Astrocyte (in vitro differentiated cells and primary cell): ENCODE results near the gene APBA2. TPM values are rescaled to one million over a fixed set of nuclear protein-coding genes. Genes with fewer than 3 reads are reported as not detected.

ENCODE experiments used
- DNase-seq: peaks from one replicate; pipeline ENCODE4 v3.0.0-alpha.2; 2010; ENCODE audit warnings: low read depth
- FAIRE-seq: peaks from 2 replicates; lab custom pipeline; 2011; peaks lifted over from hg19 to GRCh38; lab: Jason Lieb, UNC
- H2AFZ ChIP-seq: 2 replicates; pipeline ENCODE4 v1.6.0; 2012; ENCODE audit warnings: low read depth, low read length, inconsistent platforms
- H3K27ac ChIP-seq: 2 replicates; pipeline ENCODE4 v1.5.1; 2011; ENCODE audit warnings: low read depth, low read length, inconsistent platforms
- H3K27me3 ChIP-seq: 2 replicates; pipeline ENCODE4 v1.6.0; 2011; ENCODE audit warnings: low read length, inconsistent platforms; ENCODE audit not compliant: insufficient read depth
- H3K36me3 ChIP-seq: 2 replicates; pipeline ENCODE4 v1.5.1; 2011; ENCODE audit warnings: low read length, inconsistent platforms; ENCODE audit not compliant: insufficient read depth
- H3K4me1 ChIP-seq: 2 replicates; pipeline ENCODE4 v1.5.1; 2011; ENCODE audit warnings: low read length, inconsistent platforms; ENCODE audit not compliant: insufficient read depth
- H3K4me2 ChIP-seq: 2 replicates; pipeline ENCODE4 v1.6.0; 2012; ENCODE audit warnings: low read length, inconsistent platforms
- H3K4me3 ChIP-seq: 2 replicates; pipeline ENCODE4 v1.5.1; 2011; ENCODE audit warnings: low read depth, mild to moderate bottlenecking, low read length, inconsistent platforms; ENCODE audit not compliant: insufficient read depth
- H3K79me2 ChIP-seq: 2 replicates; pipeline ENCODE4 v1.6.0; 2012; ENCODE audit warnings: mild to moderate bottlenecking, low read length, inconsistent platforms; ENCODE audit not compliant: insufficient read depth
- H3K9ac ChIP-seq: 2 replicates; pipeline ENCODE4 v1.6.0; 2012; ENCODE audit warnings: mild to moderate bottlenecking, low read length, inconsistent platforms
- H3K9me3 ChIP-seq: 2 replicates; pipeline ENCODE4 v1.5.1; 2012; ENCODE audit warnings: low read depth, mild to moderate bottlenecking, low read length, inconsistent platforms; ENCODE audit not compliant: insufficient read depth
- H4K20me1 ChIP-seq: 2 replicates; pipeline ENCODE4 v1.6.0; 2012; ENCODE audit warnings: low read length, inconsistent platforms; ENCODE audit not compliant: insufficient read depth
- H3K27ac Mint-ChIP-seq: one replicate; pipeline ENCODE4 v1.8.0; 2021; ENCODE audit warnings: mild to moderate bottlenecking, mixed read lengths; ENCODE audit not compliant: unreplicated experiment
- H3K27me3 Mint-ChIP-seq: one replicate; pipeline ENCODE4 v1.8.0; 2021; ENCODE audit warnings: low read depth, mixed read lengths; ENCODE audit not compliant: unreplicated experiment
- H3K36me3 Mint-ChIP-seq: one replicate; pipeline ENCODE4 v1.8.0; 2021; ENCODE audit warnings: low read depth, mixed read lengths; ENCODE audit not compliant: unreplicated experiment
- H3K4me1 Mint-ChIP-seq: one replicate; pipeline ENCODE4 v1.8.0; 2021; ENCODE audit warnings: low read depth, mixed read lengths; ENCODE audit not compliant: unreplicated experiment
- H3K4me3 Mint-ChIP-seq: one replicate; pipeline ENCODE4 v1.8.0; 2021; ENCODE audit warnings: mild to moderate bottlenecking, moderate library complexity, mixed read lengths; ENCODE audit not compliant: unreplicated experiment
- H3K9me3 Mint-ChIP-seq: one replicate; pipeline ENCODE4 v1.8.0; 2021; ENCODE audit warnings: mild to moderate bottlenecking, mixed read lengths; ENCODE audit not compliant: unreplicated experiment
- EZH2 ChIP-seq: IDR thresholded peaks from 2 replicates; pipeline ENCODE4 v1.6.1; 2012; ENCODE audit warnings: mild to moderate bottlenecking, low read length, inconsistent platforms; ENCODE audit not compliant: insufficient read depth
- total RNA-seq: library from RNA; stranded (reverse); gene quantifications from 2 replicates; pipeline ENCODE4 v1.2.1, GENCODE V29; 2021
- TF ChIP-seq, protein P1 (sequence below): IDR thresholded peaks from 2 replicates; pipeline ENCODE4 v1.5.1; 2011; ENCODE audit warnings: low read depth, mild to moderate bottlenecking, inconsistent platforms, low read length, moderate library complexity; ENCODE audit not compliant: insufficient read depth

The APBA2 gene
- total RNA-seq, 1 donor from 2014 or later: 15.2 TPM

DNA sequence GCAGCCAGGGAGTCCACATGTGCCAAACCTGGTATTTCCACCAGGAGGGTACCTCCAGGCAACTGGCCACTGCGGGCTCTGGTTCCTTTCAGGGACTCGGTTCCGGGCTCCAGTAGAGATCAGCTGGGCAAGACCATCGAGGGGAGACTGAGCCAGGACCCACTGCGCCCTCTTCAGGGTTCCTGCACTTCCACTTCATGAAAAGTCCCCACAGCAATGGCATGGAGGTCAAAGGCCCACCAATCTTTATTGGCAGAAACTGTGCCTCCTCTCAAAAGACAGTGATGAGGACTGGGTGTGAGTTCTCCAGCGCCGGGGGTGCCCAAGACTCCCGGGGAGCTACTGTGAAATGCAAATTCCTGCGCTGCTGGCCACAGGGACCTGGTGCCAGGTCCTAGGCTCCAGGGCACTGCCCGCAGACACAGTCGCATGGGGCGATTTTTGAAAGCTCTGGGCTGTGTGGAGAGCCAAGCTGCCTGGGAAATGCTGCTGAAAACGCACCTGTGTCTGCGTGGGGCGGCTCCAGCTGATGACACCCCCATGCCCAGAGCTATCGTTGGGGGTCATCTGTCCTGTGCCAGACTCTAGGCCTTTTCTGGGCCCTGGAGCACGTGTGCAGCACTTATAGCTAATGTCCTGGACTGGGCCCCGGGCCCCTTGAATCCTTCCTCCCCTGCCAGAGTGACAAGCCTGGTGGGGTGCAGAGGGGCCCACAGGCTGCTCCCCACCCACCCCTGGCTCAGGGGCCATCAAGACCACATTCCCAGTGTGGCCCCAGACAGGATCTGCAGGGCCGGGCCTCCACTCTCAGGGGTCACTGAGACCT, 239.8 kb downstream of the APBA2 start:
- DNase-seq (no peak), FAIRE-seq (no peak)
- H3K4me2 ChIP-seq: peak overlapping the region; percentile 61
- H3K79me2 ChIP-seq: no peaks in the 10 kb centered on the region
- H3K4me1 ChIP-seq: peaks cover 14% of the 10 kb centered on the region
- peaks cover 12% of the 10 kb centered on the region for H3K27me3 Mint-ChIP-seq
- H3K27ac Mint-ChIP-seq: no peak overlapping the region
- H4K20me1 ChIP-seq: no peaks in the 10 kb centered on the region
- no peak overlapping the region for H2AFZ ChIP-seq
- H3K4me1 Mint-ChIP-seq: peaks cover 12% of the 10 kb centered on the region
- H3K36me3 ChIP-seq: no peaks in the 10 kb centered on the region
- no peaks in the 10 kb centered on the region for H3K9me3 Mint-ChIP-seq
- H3K27ac ChIP-seq: no peak overlapping the region
- H3K27me3 ChIP-seq: peaks cover 6% of the 10 kb centered on the region
- H3K9me3 ChIP-seq: no peaks in the 10 kb centered on the region
- no peak overlapping the region for H3K9ac ChIP-seq
- no peak overlapping the region for H3K4me3 Mint-ChIP-seq
- H3K36me3 Mint-ChIP-seq: no peaks in the 10 kb centered on the region
- H3K4me3 ChIP-seq: no peak overlapping the region
- TF ChIP-seq EZH2: no peak
- TF ChIP-seq, protein P1, sequence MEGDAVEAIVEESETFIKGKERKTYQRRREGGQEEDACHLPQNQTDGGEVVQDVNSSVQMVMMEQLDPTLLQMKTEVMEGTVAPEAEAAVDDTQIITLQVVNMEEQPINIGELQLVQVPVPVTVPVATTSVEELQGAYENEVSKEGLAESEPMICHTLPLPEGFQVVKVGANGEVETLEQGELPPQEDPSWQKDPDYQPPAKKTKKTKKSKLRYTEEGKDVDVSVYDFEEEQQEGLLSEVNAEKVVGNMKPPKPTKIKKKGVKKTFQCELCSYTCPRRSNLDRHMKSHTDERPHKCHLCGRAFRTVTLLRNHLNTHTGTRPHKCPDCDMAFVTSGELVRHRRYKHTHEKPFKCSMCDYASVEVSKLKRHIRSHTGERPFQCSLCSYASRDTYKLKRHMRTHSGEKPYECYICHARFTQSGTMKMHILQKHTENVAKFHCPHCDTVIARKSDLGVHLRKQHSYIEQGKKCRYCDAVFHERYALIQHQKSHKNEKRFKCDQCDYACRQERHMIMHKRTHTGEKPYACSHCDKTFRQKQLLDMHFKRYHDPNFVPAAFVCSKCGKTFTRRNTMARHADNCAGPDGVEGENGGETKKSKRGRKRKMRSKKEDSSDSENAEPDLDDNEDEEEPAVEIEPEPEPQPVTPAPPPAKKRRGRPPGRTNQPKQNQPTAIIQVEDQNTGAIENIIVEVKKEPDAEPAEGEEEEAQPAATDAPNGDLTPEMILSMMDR: no peak

DNA sequence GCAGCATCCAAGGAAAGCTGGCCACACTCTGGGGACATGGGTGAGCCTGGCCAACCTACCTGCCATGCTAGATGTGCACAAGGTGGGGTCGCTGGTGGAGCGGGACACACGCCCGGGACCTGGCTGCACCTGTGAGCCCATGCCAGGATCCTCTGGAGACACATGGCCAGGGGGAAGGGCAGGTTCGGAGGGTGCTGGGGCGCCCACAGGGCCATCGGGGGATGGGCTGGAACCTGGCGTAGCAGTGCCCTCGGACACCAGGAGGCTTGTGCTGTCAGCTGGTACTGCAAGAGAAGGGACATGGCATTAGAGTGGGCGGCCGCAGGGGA, 240.4 kb downstream of the APBA2 start:
- Histone ChIP-seq H2AFZ (no peak overlapping the region), H3K79me2 (no peaks in the 10 kb centered on the region), H3K9me3 (no peaks in the 10 kb centered on the region), H3K9ac (no peak overlapping the region), H3K4me2 (no peak overlapping the region), H3K27ac (no peak overlapping the region), H4K20me1 (no peaks in the 10 kb centered on the region), H3K27me3 (peaks cover 7% of the 10 kb centered on the region), H3K4me1 (peaks cover 14% of the 10 kb centered on the region), H3K36me3 (no peaks in the 10 kb centered on the region), H3K4me3 (no peak overlapping the region)
- H3K36me3 Mint-ChIP-seq: no peaks in the 10 kb centered on the region
- H3K4me1 Mint-ChIP-seq: peaks cover 12% of the 10 kb centered on the region
- H3K27ac Mint-ChIP-seq: no peak overlapping the region
- TF ChIP-seq, protein P1: no peak
- TF ChIP-seq EZH2: no peak
- H3K27me3 Mint-ChIP-seq: peaks cover 15% of the 10 kb centered on the region
- H3K4me3 Mint-ChIP-seq: no peak overlapping the region
- no peak for DNase-seq
- FAIRE-seq: no peak
- H3K9me3 Mint-ChIP-seq: no peaks in the 10 kb centered on the region

DNA sequence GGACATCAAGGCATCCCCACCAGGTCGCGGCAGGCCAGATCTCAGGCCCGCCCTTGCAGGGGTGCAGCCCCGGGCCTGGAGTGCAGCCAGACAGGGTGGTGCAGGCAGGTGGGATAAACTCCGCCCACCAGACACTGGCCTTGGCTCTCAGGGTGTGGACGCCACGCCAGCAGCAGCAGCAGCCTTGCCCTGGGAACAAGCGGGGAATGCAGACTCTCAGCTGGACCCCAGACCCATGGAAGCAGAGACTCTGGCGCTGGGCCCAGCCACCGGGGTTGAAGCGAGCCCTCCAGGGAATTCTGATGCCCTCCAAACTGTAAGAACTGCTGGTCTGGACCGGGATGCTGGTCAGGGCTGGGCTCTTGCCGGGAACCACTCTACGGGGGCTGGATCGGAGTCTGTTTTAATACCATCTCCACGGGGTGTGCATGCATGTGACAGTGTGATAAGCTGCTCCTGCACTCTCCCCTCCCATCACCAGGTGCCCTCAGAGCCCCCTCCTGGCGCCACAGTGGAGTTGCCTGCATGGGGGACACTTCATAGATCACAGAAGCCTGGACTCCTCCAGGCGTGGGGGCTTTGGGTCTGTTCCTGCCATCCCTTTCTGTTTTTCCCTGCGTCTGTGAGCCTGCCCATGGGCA, 241.2 kb downstream of the APBA2 start:
- H3K9me3 ChIP-seq: no peaks in the 10 kb centered on the region
- Mint-ChIP-seq H3K4me1 (peaks cover 14% of the 10 kb centered on the region), H3K27ac (no peak overlapping the region), H3K9me3 (no peaks in the 10 kb centered on the region), H3K4me3 (no peak overlapping the region), H3K27me3 (peaks cover 19% of the 10 kb centered on the region), H3K36me3 (no peaks in the 10 kb centered on the region)
- no peak overlapping the region for H3K4me3 ChIP-seq
- H3K27ac ChIP-seq: no peak overlapping the region
- H3K79me2 ChIP-seq: no peaks in the 10 kb centered on the region
- no peak overlapping the region for H3K4me2 ChIP-seq
- peaks cover 14% of the 10 kb centered on the region for H3K4me1 ChIP-seq
- H3K36me3 ChIP-seq: no peaks in the 10 kb centered on the region
- no peak overlapping the region for H3K9ac ChIP-seq
- peaks cover 7% of the 10 kb centered on the region for H3K27me3 ChIP-seq
- no peak for FAIRE-seq
- TF ChIP-seq, protein P1: no peak
- no peak for TF ChIP-seq EZH2
- H2AFZ ChIP-seq: no peak overlapping the region
- H4K20me1 ChIP-seq: no peaks in the 10 kb centered on the region
- DNase-seq: no peak
